Testis (tissue), 3 donors: Measurements from ENCODE around the gene PSMB1. TPM values are rescaled to one million over a fixed set of nuclear protein-coding genes. Genes with fewer than 3 reads are reported as not detected.

ENCODE experiments used
- DNase-seq: peaks from one replicate; pipeline ENCODE4 v3.0.0-alpha.2; 2019
- H3K27ac ChIP-seq, 2 donors: fragments of 200-600 bp; sonication (generic); one replicate each; pipeline ENCODE4 v1.5.1; 2019
- H3K27me3 ChIP-seq: fragments of 200-600 bp; sonication (generic); one replicate; pipeline ENCODE4 v1.5.1; 2019
- H3K36me3 ChIP-seq: fragments of 200-600 bp; sonication (generic); one replicate; pipeline ENCODE4 v1.5.1; 2017; ENCODE audit warnings: low read depth; ENCODE audit errors: missing control alignments
- H3K4me1 ChIP-seq: fragments of 200-600 bp; sonication (generic); one replicate; pipeline ENCODE4 v1.5.1; 2019
- H3K4me3 ChIP-seq, 2 donors: fragments of 200-600 bp; sonication (generic); one replicate each; pipeline ENCODE4 v1.5.1; 2017 to 2019
- H3K9me3 ChIP-seq: fragments of 200-600 bp; sonication (generic); one replicate; pipeline ENCODE4 v1.5.1; 2017
- POLR2A ChIP-seq: fragments of 450-650 bp; IDR thresholded peaks from one replicate; pipeline ENCODE4 v1.6.1; 2017; ENCODE audit warnings: antibody characterized with exemption, mild to moderate bottlenecking, moderate library complexity
- whole genome bisulfite sequencing, 2 donors: methylation state at CpG; one replicate each; pipeline ENCODE4 v1.1.5; 2018; 5-methylcytosine and 5-hydroxymethylcytosine counted together
- intact Hi-C: fragments of 100-400 bp; cut with DNase I; formaldehyde crosslinking; loops from one replicate; pipeline ENCODE4 v1.15.1; 2023; ENCODE audit warnings: low total_unique reads
- polyA plus RNA-seq: library from polyadenylated mRNA; stranded (reverse); fragments of 350-450 nt; fragmentation: Illumina TruSeq; extraction: RNeasy Lipid Tissue Mini Kit (QIAGEN cat#74804); gene quantifications from one replicate; pipeline ENCODE4 v1.2.3, GENCODE V29; 2014; ENCODE audit warnings: low read depth, low replicate concordance; ENCODE audit not compliant: insufficient read depth
- total RNA-seq, 2 donors: library from RNA; depleted of rRNA; stranded (reverse); fragments of >200 nt; gene quantifications; one replicate each; pipeline ENCODE4 v1.2.3, GENCODE V29; 2016
- TF ChIP-seq, protein P1 (sequence below), 3 experiments: fragments of 450-650 bp in 2 of 3; fragments of 200-600 bp in 1 of 3; sonication (generic) in 1 of 3; IDR thresholded peaks; one replicate each; pipeline ENCODE4 v1.5.1; 2016 to 2019; ENCODE audit warnings: antibody characterized with exemption in 3 of 3, mild to moderate bottlenecking in 2 of 3, moderate library complexity in 1 of 3

The PSMB1 gene
- total and polyA plus RNA-seq, 3 donors from 2014 or later: 170 to 208 (median 181) TPM

DNA sequence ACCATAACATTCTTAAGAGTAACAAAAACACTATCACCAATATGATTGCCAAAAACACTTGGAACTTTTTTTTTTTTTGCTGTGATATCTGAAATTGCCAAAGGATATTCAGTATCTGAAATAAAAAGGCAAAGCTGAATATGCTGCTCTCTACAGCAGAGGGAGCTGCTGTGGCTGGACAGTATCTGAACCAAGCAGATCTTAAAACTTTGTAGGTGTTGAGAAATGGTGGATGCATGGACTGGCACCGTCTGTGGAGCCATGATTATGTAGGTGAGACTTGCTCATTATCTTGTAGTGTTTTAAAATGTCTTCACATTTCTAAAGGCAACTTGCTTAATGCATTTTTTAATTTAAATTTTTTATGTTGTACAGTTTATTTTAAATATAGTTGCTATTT, 22.1 kb upstream of the PSMB1 start:
- intact Hi-C loops: no loop called here
- Histone ChIP-seq H3K36me3 (no peaks in the 10 kb centered on the region), H3K4me1 (no peaks in the 10 kb centered on the region), H3K27ac (no peak overlapping the region), H3K9me3 (no peaks in the 10 kb centered on the region), H3K4me3 (no peak overlapping the region), H3K27me3 (no peaks in the 10 kb centered on the region)
- 92% methylated on average over 1 of the region's 1 CpG for WGBS, 2 donors
- TF ChIP-seq, protein P1, sequence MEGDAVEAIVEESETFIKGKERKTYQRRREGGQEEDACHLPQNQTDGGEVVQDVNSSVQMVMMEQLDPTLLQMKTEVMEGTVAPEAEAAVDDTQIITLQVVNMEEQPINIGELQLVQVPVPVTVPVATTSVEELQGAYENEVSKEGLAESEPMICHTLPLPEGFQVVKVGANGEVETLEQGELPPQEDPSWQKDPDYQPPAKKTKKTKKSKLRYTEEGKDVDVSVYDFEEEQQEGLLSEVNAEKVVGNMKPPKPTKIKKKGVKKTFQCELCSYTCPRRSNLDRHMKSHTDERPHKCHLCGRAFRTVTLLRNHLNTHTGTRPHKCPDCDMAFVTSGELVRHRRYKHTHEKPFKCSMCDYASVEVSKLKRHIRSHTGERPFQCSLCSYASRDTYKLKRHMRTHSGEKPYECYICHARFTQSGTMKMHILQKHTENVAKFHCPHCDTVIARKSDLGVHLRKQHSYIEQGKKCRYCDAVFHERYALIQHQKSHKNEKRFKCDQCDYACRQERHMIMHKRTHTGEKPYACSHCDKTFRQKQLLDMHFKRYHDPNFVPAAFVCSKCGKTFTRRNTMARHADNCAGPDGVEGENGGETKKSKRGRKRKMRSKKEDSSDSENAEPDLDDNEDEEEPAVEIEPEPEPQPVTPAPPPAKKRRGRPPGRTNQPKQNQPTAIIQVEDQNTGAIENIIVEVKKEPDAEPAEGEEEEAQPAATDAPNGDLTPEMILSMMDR (IDR thresholded peaks at IDR 0.05): no peak
- TF ChIP-seq POLR2A: no peak
- no peak for DNase-seq

DNA sequence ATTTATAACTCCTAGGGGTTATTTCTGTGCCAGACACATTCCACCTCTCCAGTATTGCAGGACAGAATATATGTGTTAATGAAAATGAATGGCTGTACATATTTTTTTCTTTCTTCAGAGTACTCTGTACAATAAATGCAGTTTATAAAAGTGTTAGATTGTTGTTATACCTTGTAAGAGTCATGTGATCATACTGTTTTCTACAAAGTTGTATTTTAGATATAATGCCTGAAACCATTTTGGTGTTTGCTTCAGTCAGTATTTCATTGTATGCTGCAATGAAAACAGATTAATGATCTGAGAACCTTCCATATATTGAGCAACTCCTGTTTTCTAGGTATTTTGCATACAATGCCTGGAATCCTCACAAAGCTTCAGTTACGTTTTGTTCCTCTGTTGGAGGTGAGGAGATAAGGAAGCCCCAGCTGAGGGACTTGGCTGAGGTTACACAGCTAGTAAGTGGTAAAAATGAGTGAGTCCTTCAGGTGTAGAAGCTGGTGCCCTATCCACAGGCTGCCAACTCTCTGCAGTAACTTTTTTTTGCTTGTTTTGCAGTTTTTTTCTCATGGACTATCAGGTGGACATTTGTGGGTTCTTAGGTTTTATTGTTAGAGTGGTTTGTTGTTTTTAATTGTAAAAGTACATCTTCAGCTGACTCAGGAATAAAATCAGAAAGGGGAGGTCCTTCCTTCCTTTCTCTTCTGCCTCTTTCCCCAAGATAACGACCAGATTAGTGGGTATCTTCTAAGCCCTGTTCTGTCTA, 19.8 kb upstream of the PSMB1 start:
- TF ChIP-seq POLR2A: no peak
- Histone ChIP-seq H3K27ac (no peak overlapping the region), H3K36me3 (no peaks in the 10 kb centered on the region), H3K9me3 (no peaks in the 10 kb centered on the region), H3K4me1 (no peaks in the 10 kb centered on the region), H3K4me3 (no peak overlapping the region), H3K27me3 (no peaks in the 10 kb centered on the region)
- 59 to 70% methylated on average over 2 of the region's 2 CpGs for WGBS, 2 donors
- DNase-seq: no peak
- intact Hi-C loops: no loop called here

DNA sequence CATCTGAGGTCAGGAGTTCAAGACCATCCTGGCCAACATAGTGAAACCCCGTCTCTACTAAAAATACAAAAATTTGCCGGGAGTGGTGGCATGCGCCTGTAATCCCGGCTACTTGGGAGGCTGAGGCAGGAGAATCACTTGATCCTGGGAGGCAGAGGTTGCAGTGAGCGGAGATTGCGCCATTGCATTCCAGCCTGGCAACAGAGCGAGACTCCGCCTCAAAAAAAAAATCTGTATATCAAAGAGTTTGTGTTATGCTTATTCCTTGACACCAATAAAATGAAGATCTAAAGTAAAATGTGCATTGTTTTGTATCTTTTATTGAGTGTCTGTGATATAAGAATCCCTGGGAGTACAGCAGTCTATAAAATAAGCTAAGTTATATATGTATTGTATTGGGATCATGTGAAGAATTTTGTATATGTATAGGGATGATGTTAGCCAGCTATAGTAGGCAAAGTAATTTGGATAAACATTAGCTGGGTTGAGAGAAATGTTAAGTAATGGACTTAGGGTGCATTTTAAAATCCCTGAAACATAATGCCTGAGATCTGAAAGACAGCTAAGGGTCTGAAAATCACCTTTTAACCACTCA, 11.9 kb upstream of the PSMB1 start:
- no peaks in the 10 kb centered on the region for H3K27me3 ChIP-seq
- H3K36me3 ChIP-seq: no peaks in the 10 kb centered on the region
- 93 to 96% methylated on average over 8 of the region's 8 CpGs for WGBS, 2 donors
- no peak overlapping the region for H3K27ac ChIP-seq
- intact Hi-C loops: no loop called here
- no peak for DNase-seq
- TF ChIP-seq, protein P1 (IDR thresholded peaks at IDR 0.05): no peak
- no peak for TF ChIP-seq POLR2A
- H3K4me1 ChIP-seq: no peaks in the 10 kb centered on the region
- H3K9me3 ChIP-seq: no peaks in the 10 kb centered on the region
- no peak overlapping the region for H3K4me3 ChIP-seq

DNA sequence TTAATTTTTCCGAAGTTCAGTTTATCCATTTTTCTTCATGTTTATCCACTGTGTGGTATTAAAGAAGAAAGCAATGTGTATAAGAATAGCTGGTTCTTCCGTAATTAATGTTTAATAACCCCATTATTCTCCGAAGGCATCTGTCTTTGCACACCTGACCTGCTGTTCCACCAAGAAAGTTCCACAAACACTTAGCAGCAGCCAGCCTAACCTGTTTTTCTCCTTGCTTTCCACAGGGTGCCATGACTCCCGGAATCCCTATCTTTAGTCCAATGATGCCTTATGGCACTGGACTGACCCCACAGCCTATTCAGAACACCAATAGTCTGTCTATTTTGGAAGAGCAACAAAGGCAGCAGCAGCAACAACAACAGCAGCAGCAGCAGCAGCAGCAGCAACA, 8.4 kb upstream of the PSMB1 start:
- no peak for DNase-seq
- no peak overlapping the region for H3K27ac ChIP-seq
- intact Hi-C loops: no loop called here
- H3K27me3 ChIP-seq: no peaks in the 10 kb centered on the region
- H3K9me3 ChIP-seq: no peaks in the 10 kb centered on the region
- H3K36me3 ChIP-seq: no peaks in the 10 kb centered on the region
- WGBS, 2 donors: 90 to 97% methylated on average over 4 of the region's 4 CpGs
- TF ChIP-seq POLR2A: no peak
- H3K4me1 ChIP-seq: no peaks in the 10 kb centered on the region
- no peak overlapping the region for H3K4me3 ChIP-seq

DNA sequence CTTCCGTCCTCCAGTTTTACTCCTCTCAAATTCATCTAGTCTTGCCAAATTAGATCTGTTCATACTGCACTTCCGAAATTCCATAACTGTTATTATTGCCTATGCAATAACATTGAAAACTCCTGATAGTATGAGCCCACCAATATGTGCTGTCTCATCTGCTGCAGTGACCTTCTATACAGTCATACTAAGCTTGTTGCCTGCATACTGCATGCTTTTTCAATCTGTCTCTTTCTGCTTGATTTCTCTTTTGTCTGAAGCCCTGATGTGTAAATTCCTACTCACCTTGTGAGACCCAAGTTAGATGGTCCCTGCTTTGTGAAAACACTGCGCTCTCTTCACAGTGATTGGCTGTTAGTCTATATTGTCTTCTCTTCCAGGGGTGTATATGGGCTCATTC, 2.2 kb upstream of the PSMB1 start:
- TF ChIP-seq, protein P1 (IDR thresholded peaks at IDR 0.05): no peak
- TF ChIP-seq POLR2A: no peak
- Histone ChIP-seq H3K27me3 (no peaks in the 10 kb centered on the region), H3K9me3 (no peaks in the 10 kb centered on the region), H3K4me3 (peak overlapping the region; percentile 86), H3K36me3 (no peaks in the 10 kb centered on the region), H3K4me1 (peaks cover 20% of the 10 kb centered on the region), H3K27ac (no peak overlapping the region)
- DNase-seq: no peak
- 30 to 41% methylated on average over 3 of the region's 3 CpGs for WGBS, 2 donors
- intact Hi-C loops: no loop called here

DNA sequence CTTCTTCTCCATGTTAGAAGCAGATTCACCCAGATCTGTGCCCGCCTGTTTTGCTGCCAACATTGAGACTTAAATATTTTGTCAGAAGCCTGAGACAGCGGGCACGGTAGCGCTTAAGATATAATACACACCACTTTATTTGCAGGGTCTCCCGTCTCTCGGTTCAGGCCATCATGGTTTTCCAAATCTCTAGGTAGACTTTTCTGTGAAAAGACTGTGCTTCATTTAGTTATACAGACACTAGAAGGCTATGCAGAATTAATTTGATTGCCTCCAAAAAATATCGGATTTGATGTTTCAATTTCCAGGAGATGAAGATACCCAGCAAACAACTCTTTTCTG, 1.7 kb upstream of the PSMB1 start:
- peaks cover 24% of the 10 kb centered on the region for H3K4me1 ChIP-seq
- TF ChIP-seq POLR2A: no peak
- TF ChIP-seq, protein P1 (IDR thresholded peaks at IDR 0.05): no peak
- H3K27me3 ChIP-seq: no peaks in the 10 kb centered on the region
- WGBS, 2 donors: 0 to 1% methylated on average over 7 of the region's 7 CpGs
- H3K9me3 ChIP-seq: no peaks in the 10 kb centered on the region
- H3K27ac ChIP-seq: peak overlapping the region; percentile 74 to 94
- peak overlapping the region; percentile 86 for H3K4me3 ChIP-seq
- H3K36me3 ChIP-seq: no peaks in the 10 kb centered on the region
- intact Hi-C loops: no loop called here
- DNase-seq: no peak
